K562 (cell line): Measurements from ENCODE around the gene SLC25A42. TPM values are rescaled to one million over a fixed set of nuclear protein-coding genes. Genes with fewer than 3 reads are reported as not detected.

Source experiments
- ATAC-seq: fragments of 200-7000 bp; cut with Tn5 transposase; 3 replicates; pipeline ENCODE4 v1.9.1; 2020; ENCODE audit warnings: moderate library complexity
- BruUV-seq: library from RNA; stranded (reverse); fragments of 400-500 nt; replicated peaks from 2 replicates; lab custom pipeline; 2021; lab: Mats Ljungman, UMichigan
- CTCF ChIA-PET: fragments of 300-600 bp; formaldehyde crosslinking; extraction: SDS; loops from one replicate; lab custom pipeline; 2021; ENCODE audit warnings: low intra/inter-chr PET ratio; lab: Yijun Ruan, JAX
- POLR2A ChIA-PET: fragments of 300-600, 350-650 bp; sonication (Branson Sonifier 250); formaldehyde crosslinking; extraction: SDS; loops from one replicate; lab custom pipeline; 2021; ENCODE audit warnings: antibody characterized with exemption, inconsistent platforms; lab: Yijun Ruan, JAX
- DNase-seq, 4 experiments: peaks; one replicate each; pipeline versions ENCODE4 v3.0.0 to v3.0.0-alpha.2; 2011 to 2018; ENCODE audit warnings: low spot score in 3 of 4, mixed read lengths in 3 of 4; ENCODE audit errors: extremely low read depth in 1 of 4
- FAIRE-seq: peaks from 2 replicates; lab custom pipeline; 2011; peaks lifted over from hg19 to GRCh38; lab: Jason Lieb, UNC
- H2AFZ ChIP-seq: 2 replicates; pipeline ENCODE4 v1.6.0; 2011; ENCODE audit warnings: low read depth, low read length, control low read depth, inconsistent platforms
- H3K27ac ChIP-seq: fragments of 200-600 bp; 3 replicates; pipeline ENCODE4 v1.8.0; 2011; ENCODE audit warnings: low read depth, mild to moderate bottlenecking, control low read depth, inconsistent platforms, low read length, moderate library complexity, mixed read lengths; ENCODE audit errors: extremely low read depth
- H3K27me3 ChIP-seq, 2 experiments: fragments of 300-600 bp in 1 of 2; 2 replicates in 1 of 2; 3 replicates in 1 of 2; pipeline versions ENCODE4 v1.6.0 to v1.8.0; 2011; ENCODE audit warnings: inconsistent platforms in 2 of 2, low read length in 2 of 2, mild to moderate bottlenecking in 1 of 2, mixed read lengths in 1 of 2, moderate library complexity in 1 of 2; ENCODE audit not compliant: control insufficient read depth in 2 of 2, insufficient read depth in 2 of 2
- H3K36me3 ChIP-seq: fragments of 300-600 bp; 3 replicates; pipeline ENCODE4 v1.8.0; 2011; ENCODE audit warnings: mild to moderate bottlenecking, low read length, inconsistent platforms; ENCODE audit not compliant: control insufficient read depth, insufficient read depth
- H3K4me1 ChIP-seq, 2 experiments: fragments of 200-600 bp in 1 of 2; replicated peaks in 1 of 2; 2 replicates in 1 of 2; 3 replicates in 1 of 2; pipeline versions ENCODE4 v1.5.1 to v1.8.0; 2011; ENCODE audit warnings: inconsistent platforms in 2 of 2, low read length in 2 of 2, mild to moderate bottlenecking in 1 of 2, mixed read lengths in 1 of 2, moderate library complexity in 1 of 2; ENCODE audit not compliant: control insufficient read depth in 2 of 2, insufficient read depth in 2 of 2
- H3K4me2 ChIP-seq: 2 replicates; pipeline ENCODE4 v1.6.1; 2011; ENCODE audit warnings: low read length, control low read depth, inconsistent platforms, mixed read lengths; ENCODE audit not compliant: insufficient read depth
- H3K4me3 ChIP-seq: fragments of 200-600 bp; sonication (generic), shearing (Covaris generic); 2 replicates; pipeline ENCODE4 v1.5.1; 2016; ENCODE audit warnings: control low read depth, inconsistent platforms
- H3K79me2 ChIP-seq: fragments of 200-600 bp; 3 replicates; pipeline ENCODE4 v1.8.0; 2011; ENCODE audit warnings: low read length, inconsistent platforms; ENCODE audit not compliant: control insufficient read depth, insufficient read depth
- H3K9ac ChIP-seq, 2 experiments: 2 replicates each; pipeline versions ENCODE4 v1.6.0 to v1.6.1; 2011; ENCODE audit warnings: low read depth in 2 of 2, low read length in 2 of 2, control low read depth in 1 of 2, inconsistent platforms in 1 of 2, mild to moderate bottlenecking in 1 of 2, mixed read lengths in 1 of 2; ENCODE audit not compliant: insufficient read depth in 1 of 2
- H3K9me1 ChIP-seq: one replicate; pipeline ENCODE4 v1.6.0; 2011; ENCODE audit warnings: inconsistent platforms, mild to moderate bottlenecking, low read length, moderate library complexity; ENCODE audit not compliant: control insufficient read depth, insufficient read depth
- H3K9me3 ChIP-seq: replicated peaks from 2 replicates; pipeline ENCODE4 v1.5.1; 2011; ENCODE audit warnings: low read depth, low read length, inconsistent platforms; ENCODE audit not compliant: control insufficient read depth, insufficient read depth
- H4K20me1 ChIP-seq: replicated peaks from 2 replicates; pipeline ENCODE4 v1.6.1; 2011; ENCODE audit warnings: low read length, inconsistent platforms, mixed read lengths; ENCODE audit not compliant: control insufficient read depth, insufficient read depth
- MGA ChIP-seq: fragments of 450-650 bp; IDR thresholded peaks from 2 replicates; pipeline ENCODE4 v1.6.1; 2016; ENCODE audit warnings: mild to moderate bottlenecking, moderate library complexity
- MYBL2 ChIP-seq, 2 experiments: fragments of 450-650 bp in 1 of 2; sonication (generic) in 1 of 2; formaldehyde crosslinking in 1 of 2; IDR thresholded peaks; 2 replicates each; pipeline versions ENCODE4 v1.6.1 to v1.8.1; 2017 to 2022; ENCODE audit warnings: borderline replicate concordance in 1 of 2, inconsistent platforms in 1 of 2, low read depth in 1 of 2, mild to moderate bottlenecking in 1 of 2, missing genetic modification reagents in 1 of 2, moderate library complexity in 1 of 2
- NFIX ChIP-seq: fragments of 250-450 bp; sonication (Bioruptor Pico); IDR thresholded peaks from 2 replicates; pipeline ENCODE4 v1.4.0; 2020; ENCODE audit warnings: low read depth, mild to moderate bottlenecking, moderate library complexity
- NR1H2 ChIP-seq: sonication (generic); formaldehyde crosslinking; IDR thresholded peaks from 2 replicates; pipeline ENCODE4 v1.4.0; 2020; ENCODE audit warnings: mild to moderate bottlenecking, missing genetic modification reagents
- XRCC4 ChIP-seq: IDR thresholded peaks from one replicate; pipeline ENCODE4 v1.6.1; 2011; ENCODE audit not compliant: insufficient read depth, insufficient read length; ENCODE audit errors: extremely low read depth
- ZBTB1 ChIP-seq: sonication (generic); formaldehyde crosslinking; IDR thresholded peaks from 2 replicates; pipeline ENCODE4 v1.8.1; 2023; ENCODE audit warnings: missing genetic modification reagents, low read depth, mild to moderate bottlenecking, borderline replicate concordance
- ZNF511 ChIP-seq: sonication (generic); formaldehyde crosslinking; IDR thresholded peaks from 2 replicates; pipeline ENCODE4 v1.8.0; 2022; ENCODE audit warnings: mild to moderate bottlenecking, missing genetic modification reagents
- WGBS: fragments of 100-300 bp; shearing (Covaris generic); methylation state at CpG from one replicate; pipeline ENCODE4 v1.1.6; 2016; ENCODE audit warnings: low coverage, mixed read lengths; ENCODE audit not compliant: insufficient coverage; ENCODE audit errors: missing lambda C conversion rate; 5-methylcytosine and 5-hydroxymethylcytosine counted together
- in situ Hi-C: fragments of 300-500 bp; cut with MboI; formaldehyde crosslinking; loops from 4 replicates; pipeline ENCODE4 v1.15.0; 2018; ENCODE audit warnings: inconsistent platforms, mixed read lengths
- intact Hi-C: fragments of 100-400 bp; cut with micrococcal nuclease; formaldehyde crosslinking; loops from 2 replicates; pipeline ENCODE4 v1.14.2; 2022
- polyA plus RNA-seq, 8 experiments: library from polyadenylated mRNA; depleted of rRNA in 4 of 8; stranded (reverse) in 5 of 8; unstranded in 3 of 8; fragments of >200 nt; fragmentation: Nextera tagmentation in 2 of 8; fragmentation: Illumina TruSeq in 1 of 8; extraction: Ambion mirVana in 2 of 8; extraction: Trizol in 1 of 8; gene quantifications; 2 replicates each; pipeline versions ENCODE4 v1.2.1 to v1.2.3, GENCODE V29; 2011 to 2014; ENCODE audit warnings: inconsistent platforms in 1 of 8, missing spikeins in 1 of 8
- total RNA-seq, 7 experiments: library from RNA; depleted of rRNA in 6 of 7; stranded (reverse); fragments of >200 nt in 6 of 7; fragmentation: Illumina TruSeq in 2 of 7; extraction: Trizol in 2 of 7; gene quantifications; 2 replicates each; pipeline versions ENCODE4 v1.2.1 to v1.2.3, GENCODE V29; 2011 to 2021; ENCODE audit warnings: low replicate concordance in 1 of 7

Gene SLC25A42
- total and polyA plus RNA-seq, 9 of the 15 experiments (the other 6 are each of a cell fraction or from before 2014, with no cell fraction given), result 0.59 to 32.2 (median 14.1) TPM

GRCh38 chr19:19147344-19147743, 83.5 kb downstream of the SLC25A42 start:
- DNase-seq, result no peak
- no peaks in the 10 kb centered on the region for H3K79me2 ChIP-seq
- no peaks in the 10 kb centered on the region for H3K36me3 ChIP-seq
- no peak overlapping the region for H3K4me3 ChIP-seq
- no peak overlapping the region; a peak in 1 of 4 replicates for H3K9ac ChIP-seq
- no peak overlapping the region for H2AFZ ChIP-seq
- H3K9me1 ChIP-seq, result no peaks in the 10 kb centered on the region
- ChIA-PET POLR2A (interaction anchor here (0.6 to 0.9 kb wide), 2 partner anchors 12 to 96 kb away, joined by 3 read pairs; no protein-coding TSS in a partner anchor), CTCF (interaction anchor here (3.5 kb wide), 1 partner anchor 28 kb away, joined by 20 read pairs; no protein-coding TSS in a partner anchor)
- H3K27me3 ChIP-seq, result no peaks in the 10 kb centered on the region
- no peak overlapping the region for H3K27ac ChIP-seq
- no peak for FAIRE-seq
- 43% methylated on average over 3 of the region's 5 CpGs for WGBS
- no peak overlapping the region for H3K4me2 ChIP-seq
- in situ Hi-C loops (no loop called here), intact Hi-C loops (no loop called here)
- no peak for ATAC-seq
- H3K9me3 ChIP-seq, result no peaks in the 10 kb centered on the region
- no peaks in the 10 kb centered on the region for H4K20me1 ChIP-seq
- no peak for TF ChIP-seq MGA
- TF ChIP-seq NR1H2 (CRISPR knock-in tag), result no peak
- TF ChIP-seq ZBTB1 (CRISPR knock-in tag), result no peak
- no peak for TF ChIP-seq NFIX (CRISPR knock-in tag)
- TF ChIP-seq ZNF511, result no peak
- TF ChIP-seq XRCC4, result no peak
- no peak for TF ChIP-seq MYBL2 (IDR thresholded peaks at IDR 0.05; ENCODE audit: low read depth)
- no peak for TF ChIP-seq MYBL2 (CRISPR knock-in tag; IDR thresholded peaks at IDR 0.05; ENCODE audit: borderline replicate concordance)
- peaks cover 0 to 22% of the 10 kb centered on the region in 2 experiments; a peak in 2 of 5 replicates for H3K4me1 ChIP-seq
- BruUV-seq, result no TSS peak
